ENCODE data around the gene CUX1.

DNA sequence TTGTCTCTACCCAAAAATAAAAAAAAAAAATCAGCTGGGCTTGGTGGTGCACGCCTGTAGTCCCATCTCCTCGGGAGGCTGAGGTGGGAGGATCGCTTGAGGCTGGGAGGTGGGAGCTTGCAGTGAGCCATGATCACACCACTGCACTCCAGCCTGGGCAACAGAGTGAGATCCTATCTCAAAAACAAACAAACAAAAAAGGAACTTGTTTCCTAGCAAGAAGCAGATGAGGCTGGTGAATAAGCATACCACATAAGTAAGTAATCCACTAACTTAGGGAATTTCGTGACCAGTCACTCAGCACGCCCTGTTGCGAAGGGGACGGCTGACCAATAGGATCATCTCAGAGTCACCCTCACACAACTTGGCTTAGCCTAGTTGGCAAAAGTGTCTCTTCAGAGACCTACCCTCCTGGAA, 64.6 kb downstream of the CUX1 start:
- TF ChIP-seq EZH2 (IDR thresholded peaks at IDR 0.05; ENCODE audit: borderline replicate concordance, control insufficient read depth, low read depth, low read length), result no peak
- no peak for TF ChIP-seq SRF (IDR thresholded peaks at IDR 0.05; ENCODE audit: low read depth in 2 of 2, low read length in 2 of 2)
- TF ChIP-seq POLR2A (IDR thresholded peaks at IDR 0.05; ENCODE audit: low read depth, low read length), result no peak
- TF ChIP-seq ESRRA (IDR thresholded peaks at IDR 0.05; ENCODE audit: low read length), result no peak
- TF ChIP-seq NR2F1 (conservative IDR thresholded peaks at IDR 0.05), result no peak
- TF ChIP-seq, protein P1, sequence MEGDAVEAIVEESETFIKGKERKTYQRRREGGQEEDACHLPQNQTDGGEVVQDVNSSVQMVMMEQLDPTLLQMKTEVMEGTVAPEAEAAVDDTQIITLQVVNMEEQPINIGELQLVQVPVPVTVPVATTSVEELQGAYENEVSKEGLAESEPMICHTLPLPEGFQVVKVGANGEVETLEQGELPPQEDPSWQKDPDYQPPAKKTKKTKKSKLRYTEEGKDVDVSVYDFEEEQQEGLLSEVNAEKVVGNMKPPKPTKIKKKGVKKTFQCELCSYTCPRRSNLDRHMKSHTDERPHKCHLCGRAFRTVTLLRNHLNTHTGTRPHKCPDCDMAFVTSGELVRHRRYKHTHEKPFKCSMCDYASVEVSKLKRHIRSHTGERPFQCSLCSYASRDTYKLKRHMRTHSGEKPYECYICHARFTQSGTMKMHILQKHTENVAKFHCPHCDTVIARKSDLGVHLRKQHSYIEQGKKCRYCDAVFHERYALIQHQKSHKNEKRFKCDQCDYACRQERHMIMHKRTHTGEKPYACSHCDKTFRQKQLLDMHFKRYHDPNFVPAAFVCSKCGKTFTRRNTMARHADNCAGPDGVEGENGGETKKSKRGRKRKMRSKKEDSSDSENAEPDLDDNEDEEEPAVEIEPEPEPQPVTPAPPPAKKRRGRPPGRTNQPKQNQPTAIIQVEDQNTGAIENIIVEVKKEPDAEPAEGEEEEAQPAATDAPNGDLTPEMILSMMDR (IDR thresholded peaks at IDR 0.05 in 2 of 3, conservative IDR thresholded peaks at IDR 0.05 in 1 of 3; ENCODE audit: control insufficient read depth in 2 of 3, extremely low read depth in 1 of 3, insufficient read depth in 1 of 3, low read depth in 3 of 3, low read length in 3 of 3), result no peak
- TF ChIP-seq, protein P2, sequence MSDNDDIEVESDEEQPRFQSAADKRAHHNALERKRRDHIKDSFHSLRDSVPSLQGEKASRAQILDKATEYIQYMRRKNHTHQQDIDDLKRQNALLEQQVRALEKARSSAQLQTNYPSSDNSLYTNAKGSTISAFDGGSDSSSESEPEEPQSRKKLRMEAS (IDR thresholded peaks at IDR 0.05; ENCODE audit: low read depth, low read length), result no peak
- TF ChIP-seq, protein P3, sequence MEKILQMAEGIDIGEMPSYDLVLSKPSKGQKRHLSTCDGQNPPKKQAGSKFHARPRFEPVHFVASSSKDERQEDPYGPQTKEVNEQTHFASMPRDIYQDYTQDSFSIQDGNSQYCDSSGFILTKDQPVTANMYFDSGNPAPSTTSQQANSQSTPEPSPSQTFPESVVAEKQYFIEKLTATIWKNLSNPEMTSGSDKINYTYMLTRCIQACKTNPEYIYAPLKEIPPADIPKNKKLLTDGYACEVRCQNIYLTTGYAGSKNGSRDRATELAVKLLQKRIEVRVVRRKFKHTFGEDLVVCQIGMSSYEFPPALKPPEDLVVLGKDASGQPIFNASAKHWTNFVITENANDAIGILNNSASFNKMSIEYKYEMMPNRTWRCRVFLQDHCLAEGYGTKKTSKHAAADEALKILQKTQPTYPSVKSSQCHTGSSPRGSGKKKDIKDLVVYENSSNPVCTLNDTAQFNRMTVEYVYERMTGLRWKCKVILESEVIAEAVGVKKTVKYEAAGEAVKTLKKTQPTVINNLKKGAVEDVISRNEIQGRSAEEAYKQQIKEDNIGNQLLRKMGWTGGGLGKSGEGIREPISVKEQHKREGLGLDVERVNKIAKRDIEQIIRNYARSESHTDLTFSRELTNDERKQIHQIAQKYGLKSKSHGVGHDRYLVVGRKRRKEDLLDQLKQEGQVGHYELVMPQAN (conservative IDR thresholded peaks at IDR 0.05), result no peak
- TF ChIP-seq GABPA (IDR thresholded peaks at IDR 0.05; ENCODE audit: low read depth), result no peak
- no peak for TF ChIP-seq CHD2 (IDR thresholded peaks at IDR 0.05; ENCODE audit: borderline replicate concordance, low read depth, low read length)
- TF ChIP-seq JUND (IDR thresholded peaks at IDR 0.05; ENCODE audit: low read depth, low read length), result no peak
- TF ChIP-seq POLR2AphosphoS5 (IDR thresholded peaks at IDR 0.05; ENCODE audit: low read length), result no peak
- TF ChIP-seq, protein P4, sequence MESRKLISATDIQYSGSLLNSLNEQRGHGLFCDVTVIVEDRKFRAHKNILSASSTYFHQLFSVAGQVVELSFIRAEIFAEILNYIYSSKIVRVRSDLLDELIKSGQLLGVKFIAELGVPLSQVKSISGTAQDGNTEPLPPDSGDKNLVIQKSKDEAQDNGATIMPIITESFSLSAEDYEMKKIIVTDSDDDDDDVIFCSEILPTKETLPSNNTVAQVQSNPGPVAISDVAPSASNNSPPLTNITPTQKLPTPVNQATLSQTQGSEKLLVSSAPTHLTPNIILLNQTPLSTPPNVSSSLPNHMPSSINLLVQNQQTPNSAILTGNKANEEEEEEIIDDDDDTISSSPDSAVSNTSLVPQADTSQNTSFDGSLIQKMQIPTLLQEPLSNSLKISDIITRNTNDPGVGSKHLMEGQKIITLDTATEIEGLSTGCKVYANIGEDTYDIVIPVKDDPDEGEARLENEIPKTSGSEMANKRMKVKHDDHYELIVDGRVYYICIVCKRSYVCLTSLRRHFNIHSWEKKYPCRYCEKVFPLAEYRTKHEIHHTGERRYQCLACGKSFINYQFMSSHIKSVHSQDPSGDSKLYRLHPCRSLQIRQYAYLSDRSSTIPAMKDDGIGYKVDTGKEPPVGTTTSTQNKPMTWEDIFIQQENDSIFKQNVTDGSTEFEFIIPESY (IDR thresholded peaks at IDR 0.05), result no peak
